Kidney epithelial cell (primary cell): Measurements from ENCODE around the gene GSC2. TPM values are rescaled to one million over a fixed set of nuclear protein-coding genes. Genes with fewer than 3 reads are reported as not detected.

Experiments
- DNase-seq: peaks from one replicate; pipeline ENCODE4 v3.0.0-alpha.2; 2010; ENCODE audit warnings: low read depth
- H3K27me3 ChIP-seq: 2 replicates; pipeline ENCODE4 v1.6.0; 2011; ENCODE audit warnings: low read length; ENCODE audit not compliant: control insufficient read depth, insufficient read depth
- H3K36me3 ChIP-seq: 2 replicates; pipeline ENCODE4 v1.5.1; 2011; ENCODE audit warnings: low read length; ENCODE audit not compliant: control insufficient read depth, insufficient read depth
- H3K4me3 ChIP-seq: 2 replicates; pipeline ENCODE4 v1.5.1; 2011; ENCODE audit warnings: low read depth, mild to moderate bottlenecking, control low read depth, low read length
- CTCF ChIP-seq: IDR thresholded peaks from 2 replicates; pipeline ENCODE4 v1.5.1; 2011; ENCODE audit warnings: mild to moderate bottlenecking, moderate library complexity, low read length, control low read depth, inconsistent platforms; ENCODE audit not compliant: insufficient read depth, poor library complexity, severe bottlenecking
- total RNA-seq: library from RNA; depleted of rRNA; stranded (reverse); fragments of >200 nt; gene quantifications from 2 replicates; pipeline ENCODE4 v1.2.3, GENCODE V29; 2015

Gene GSC2
- total RNA-seq, 1 donor from 2014 or later, result not detected

GRCh38 chr22:19143212-19143611 is 6.9 kb downstream of the GSC2 start:
- TF ChIP-seq CTCF, result no peak
- H3K27me3 ChIP-seq, result peaks cover 13% of the 10 kb centered on the region
- H3K4me3 ChIP-seq, result no peak overlapping the region
- H3K36me3 ChIP-seq, result peaks cover 7% of the 10 kb centered on the region
- DNase-seq, result no peak

- DNase-seq, result no peak
- TF ChIP-seq CTCF, result no peak
- Histone ChIP-seq H3K4me3 (no peak overlapping the region), H3K36me3 (peaks cover 7% of the 10 kb centered on the region), H3K27me3 (peaks cover 5% of the 10 kb centered on the region)
Observed at GRCh38 chr22:19142394-19142793, 7.7 kb downstream of the GSC2 start.

GRCh38 chr22:19139974-19140373 is 10.1 kb downstream of the GSC2 start:
- H3K36me3 ChIP-seq, result peaks cover 7% of the 10 kb centered on the region
- no peaks in the 10 kb centered on the region for H3K27me3 ChIP-seq
- no peak for DNase-seq
- no peak overlapping the region for H3K4me3 ChIP-seq
- TF ChIP-seq CTCF, result no peak

GRCh38 chr22:19139001-19139356 is 11.1 kb downstream of the GSC2 start:
- H3K27me3 ChIP-seq, result no peaks in the 10 kb centered on the region
- no peak for TF ChIP-seq CTCF
- peaks cover 7% of the 10 kb centered on the region for H3K36me3 ChIP-seq
- no peak overlapping the region for H3K4me3 ChIP-seq
- no peak for DNase-seq

- no peak overlapping the region for H3K4me3 ChIP-seq
- H3K36me3 ChIP-seq, result peaks cover 7% of the 10 kb centered on the region
- no peak for DNase-seq
- H3K27me3 ChIP-seq, result no peaks in the 10 kb centered on the region
- TF ChIP-seq CTCF, result no peak
Observed at GRCh38 chr22:19138217-19139000, 11.7 kb downstream of the GSC2 start.

GRCh38 chr22:19137384-19138216 is 12.5 kb downstream of the GSC2 start:
- H3K36me3 ChIP-seq, result peaks cover 7% of the 10 kb centered on the region
- no peak overlapping the region for H3K4me3 ChIP-seq
- TF ChIP-seq CTCF, result no peak
- no peak for DNase-seq
- H3K27me3 ChIP-seq, result no peaks in the 10 kb centered on the region
